Right lobe of liver (tissue), 4 donors: Measurements from ENCODE around the gene RPL18.

ENCODE experiments used
- CTCF ChIP-seq, 4 donors: fragments of 200-600 bp in 3 of 4; fragments of 450-650 bp in 1 of 4; IDR thresholded peaks; one replicate each; pipeline versions ENCODE4 v1.5.1 to v1.8.0; 2016 to 2022; ENCODE audit warnings: antibody characterized with exemption in 4 of 4, mild to moderate bottlenecking in 2 of 4
- POLR2A ChIP-seq: fragments of 450-650 bp; IDR thresholded peaks from one replicate; pipeline ENCODE4 v1.6.1; 2017; ENCODE audit warnings: antibody characterized with exemption, mild to moderate bottlenecking
- donor health status: DM: no; HTN: no; CAD: no.
- donor health status: DM: no; HTN: no; CAD: no.
- donor health status: DM: no; HTN: yes; CAD: no.

GRCh38 chr19:48617146-48617937 is 1.6 kb downstream of the RPL18 start:
- TF ChIP-seq CTCF (IDR thresholded peaks at IDR 0.05) (no peak), POLR2A (no peak)
